Activated T-cell treated with anti-CD3 and anti-CD28 coated beads, Interleukin-2, amount 50 U/mL, for 4 hours (primary cell): Measurements from ENCODE around the gene WDR64. TPM values are rescaled to one million over a fixed set of nuclear protein-coding genes. Genes with fewer than 3 reads are reported as not detected.

Experiments used
- total RNA-seq, 3 donors: library from RNA; stranded (reverse); gene quantifications; one replicate each; pipeline ENCODE4 v1.2.1, GENCODE V29; 2021

Gene WDR64
- total RNA-seq, 3 donors from 2014 or later = 0.13 to 0.14 TPM; not detected in 1

Other genes with a start within 250 kb of the WDR64 start
- 10 to 100 TPM; 76.7 to 85.7 (median 78.3) TPM for gene FH, start 132.5 kb upstream of the WDR64 start, total RNA-seq
- under 1 TPM; 0.34 to 0.91 (median 0.49) TPM for gene KMO, start 119.9 kb upstream of the WDR64 start, total RNA-seq
- 10 to 100 TPM; 27.2 to 46.7 (median 28.9) TPM for gene CHML, start 11.9 kb upstream of the WDR64 start, total RNA-seq
- 1 to 10 TPM; 6.2 to 8.5 (median 6.9) TPM for gene OPN3, start 11.9 kb upstream of the WDR64 start, total RNA-seq
- gene EXO1, start 195.9 kb downstream of the WDR64 start, total RNA-seq = 10 to 100 TPM; 24.0 to 36.1 (median 25.5) TPM